Pons (tissue), 1 donor: ENCODE data around the gene OR1F1.

Source experiments
- DNase-seq: peaks from one replicate; pipeline ENCODE4 v3.0.0-alpha.2; 2016; ENCODE audit warnings: low spot score

Gene OR1F1

GRCh38 chr16:3249020-3249419 lies 61.0 kb downstream of the OR1F1 start:
- DNase-seq, result no peak

DNA sequence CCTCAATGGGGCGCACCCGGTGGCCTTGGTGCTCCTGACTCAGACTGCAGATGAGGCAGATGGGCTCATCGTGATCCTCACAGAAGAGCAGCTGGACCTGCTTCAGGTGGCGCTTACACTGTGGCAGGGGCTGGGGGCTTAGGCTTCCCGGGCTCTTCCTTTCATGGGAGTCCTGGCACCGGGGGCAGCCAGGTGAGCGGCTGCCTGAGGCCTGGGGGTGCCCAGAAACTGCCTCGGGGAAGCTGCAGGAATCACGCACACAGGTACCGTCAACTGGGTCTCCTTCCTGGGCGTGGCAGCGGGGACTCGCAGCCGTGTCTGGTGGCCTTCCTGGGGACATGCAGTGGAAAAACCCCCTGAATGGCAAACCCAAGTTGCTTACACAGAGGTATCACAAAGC lies 61.4 kb downstream of the OR1F1 start:
- DNase-seq, result no peak

DNA sequence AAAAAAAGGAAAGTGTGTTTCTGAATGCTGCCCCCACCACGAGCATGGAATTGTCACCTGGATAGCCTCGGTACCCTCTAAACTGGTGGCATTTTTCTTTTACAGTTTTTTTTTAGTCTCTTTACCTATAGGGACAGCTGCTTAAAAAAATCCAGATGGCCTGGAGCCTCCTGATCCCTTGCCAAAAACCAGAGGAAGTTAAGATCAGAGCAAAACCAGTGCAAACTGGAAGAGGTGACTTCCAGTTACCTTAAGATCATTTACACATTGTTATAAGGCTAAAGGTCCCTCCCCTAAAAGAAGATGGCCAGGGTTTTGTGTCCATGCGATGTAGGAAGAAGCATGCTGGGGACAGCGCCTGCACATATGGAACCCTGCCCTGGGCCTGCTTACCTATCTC lies 65.0 kb downstream of the OR1F1 start:
- no peak for DNase-seq

- DNase-seq, result no peak
Measured at GRCh38 chr16:3254309-3254708, 66.3 kb downstream of the OR1F1 start.
